MM.1S (cell line): ENCODE data around the gene KCNQ1.

Experiments
- DNase-seq: peaks from one replicate; pipeline ENCODE4 v3.0.0-alpha.2; 2015
- H2AFZ ChIP-seq: fragments of 300-600 bp; sonication (generic); 2 replicates; pipeline ENCODE4 v1.6.0; 2016; ENCODE audit warnings: antibody characterized with exemption, low read length
- H3F3A ChIP-seq: fragments of 300-600 bp; sonication (generic); 2 replicates; pipeline ENCODE4 v1.6.1; 2016; ENCODE audit warnings: mild to moderate bottlenecking, antibody characterized with exemption, low read length, moderate library complexity, mixed read lengths; ENCODE audit not compliant: insufficient read depth
- H3K27ac ChIP-seq: fragments of 300-600 bp; sonication (generic); 2 replicates; pipeline ENCODE4 v1.5.1; 2016; ENCODE audit warnings: mild to moderate bottlenecking, low read length
- H3K27me3 ChIP-seq: fragments of 300-600 bp; sonication (generic); replicated peaks from 2 replicates; pipeline ENCODE4 v1.6.0; 2016; ENCODE audit warnings: low read length; ENCODE audit not compliant: insufficient read depth
- H3K36me3 ChIP-seq: fragments of 300-600 bp; sonication (generic); replicated peaks from 2 replicates; pipeline ENCODE4 v1.6.1; 2016; ENCODE audit warnings: mild to moderate bottlenecking, low read length, mixed read lengths; ENCODE audit not compliant: insufficient read depth
- H3K4me1 ChIP-seq: fragments of 300-600 bp; sonication (generic); 2 replicates; pipeline ENCODE4 v1.6.1; 2016; ENCODE audit warnings: low read length, mixed read lengths
- H3K4me2 ChIP-seq: fragments of 300-600 bp; sonication (generic); 2 replicates; pipeline ENCODE4 v1.6.0; 2016; ENCODE audit warnings: low read depth, low read length
- H3K4me3 ChIP-seq: fragments of 300-600 bp; sonication (generic); 2 replicates; pipeline ENCODE4 v1.5.1; 2016; ENCODE audit warnings: low read length, mixed read lengths
- H3K79me2 ChIP-seq: fragments of 300-600 bp; sonication (generic); 2 replicates; pipeline ENCODE4 v1.6.1; 2016; ENCODE audit warnings: mixed run types, low read length, mixed read lengths
- H3K9ac ChIP-seq: fragments of 300-600 bp; sonication (generic); 2 replicates; pipeline ENCODE4 v1.6.1; 2016; ENCODE audit warnings: low read length, mixed read lengths
- H3K9me2 ChIP-seq: fragments of 300-600 bp; sonication (generic); replicated peaks from 2 replicates; pipeline ENCODE4 v1.6.1; 2016; ENCODE audit warnings: mild to moderate bottlenecking, low read length, mixed read lengths; ENCODE audit not compliant: insufficient read depth
- H3K9me3 ChIP-seq: fragments of 300-600 bp; sonication (generic); replicated peaks from 2 replicates; pipeline ENCODE4 v1.6.1; 2016; ENCODE audit warnings: mild to moderate bottlenecking, low read length, mixed read lengths; ENCODE audit not compliant: insufficient read depth
- H4K20me1 ChIP-seq: fragments of 300-600 bp; sonication (generic); 2 replicates; pipeline ENCODE4 v1.6.1; 2016; ENCODE audit warnings: mild to moderate bottlenecking, low read length, moderate library complexity, mixed read lengths; ENCODE audit not compliant: insufficient read depth
- CTCF ChIP-seq: fragments of 300-600 bp; sonication (generic); IDR thresholded peaks from 2 replicates; pipeline ENCODE4 v1.5.1; 2016; ENCODE audit warnings: antibody characterized with exemption, low read length, mixed read lengths
- EZH2 ChIP-seq: fragments of 300-600 bp; sonication (generic); optimal IDR thresholded peaks from 2 replicates; pipeline ENCODE3; 2017; ENCODE audit warnings: low read depth, mild to moderate bottlenecking, antibody characterized with exemption, low read length, mixed read lengths
- EZH2phosphoT487 ChIP-seq: fragments of 300-600 bp; sonication (generic); IDR thresholded peaks from 2 replicates; pipeline ENCODE4 v1.6.1; 2018; ENCODE audit warnings: antibody characterized with exemption, low read length

KCNQ1 gene

GRCh38 chr11:2586087-2586792, 141.4 kb downstream of the KCNQ1 start:
- no peaks in the 10 kb centered on the region for H3K9me3 ChIP-seq
- H3K27me3 ChIP-seq = no peaks in the 10 kb centered on the region
- no peak overlapping the region for H2AFZ ChIP-seq
- no peaks in the 10 kb centered on the region for H3F3A ChIP-seq
- H3K79me2 ChIP-seq = no peaks in the 10 kb centered on the region
- no peaks in the 10 kb centered on the region for H3K9me2 ChIP-seq
- no peak overlapping the region for H3K9ac ChIP-seq
- DNase-seq = no peak
- H4K20me1 ChIP-seq = no peaks in the 10 kb centered on the region
- H3K36me3 ChIP-seq = no peaks in the 10 kb centered on the region
- no peak overlapping the region for H3K27ac ChIP-seq
- no peak overlapping the region for H3K4me2 ChIP-seq
- TF ChIP-seq EZH2phosphoT487 (no peak), CTCF (no peak), EZH2 (no peak)
- H3K4me1 ChIP-seq = no peaks in the 10 kb centered on the region
- no peak overlapping the region for H3K4me3 ChIP-seq

- Histone ChIP-seq H3K4me3 (no peak overlapping the region), H3F3A (no peaks in the 10 kb centered on the region), H3K9me2 (no peaks in the 10 kb centered on the region), H3K36me3 (no peaks in the 10 kb centered on the region), H3K9me3 (no peaks in the 10 kb centered on the region), H3K9ac (no peak overlapping the region), H3K27me3 (no peaks in the 10 kb centered on the region), H3K4me1 (no peaks in the 10 kb centered on the region), H2AFZ (no peak overlapping the region), H3K4me2 (no peak overlapping the region), H3K27ac (no peak overlapping the region), H3K79me2 (no peaks in the 10 kb centered on the region), H4K20me1 (no peaks in the 10 kb centered on the region)
- DNase-seq = no peak
- TF ChIP-seq CTCF (no peak), EZH2 (no peak), EZH2phosphoT487 (no peak)
These were observed 142.0 kb downstream of the KCNQ1 start for GRCh38 chr11:2586793-2587131.

- no peak overlapping the region for H3K4me3 ChIP-seq
- no peaks in the 10 kb centered on the region for H4K20me1 ChIP-seq
- no peak for DNase-seq
- H3K4me1 ChIP-seq = no peaks in the 10 kb centered on the region
- TF ChIP-seq CTCF = no peak
- TF ChIP-seq EZH2 = no peak
- no peak for TF ChIP-seq EZH2phosphoT487
- H3F3A ChIP-seq = no peaks in the 10 kb centered on the region
- H3K9ac ChIP-seq = no peak overlapping the region
- H3K79me2 ChIP-seq = no peaks in the 10 kb centered on the region
- no peaks in the 10 kb centered on the region for H3K9me2 ChIP-seq
- H3K27ac ChIP-seq = no peak overlapping the region
- H3K4me2 ChIP-seq = no peak overlapping the region
- no peak overlapping the region for H2AFZ ChIP-seq
- H3K36me3 ChIP-seq = no peaks in the 10 kb centered on the region
- H3K9me3 ChIP-seq = no peaks in the 10 kb centered on the region
- H3K27me3 ChIP-seq = no peaks in the 10 kb centered on the region
These were observed 142.5 kb downstream of the KCNQ1 start for GRCh38 chr11:2587132-2587930.
